SU-DHL-6 (cell line): ENCODE results near the gene VASN.

Source experiments
- CTCF ChIP-seq: fragments of 200-600 bp; sonication (generic); IDR thresholded peaks from one replicate; pipeline ENCODE4 v1.5.1; 2017; ENCODE audit warnings: antibody characterized with exemption, mild to moderate bottlenecking, low read length, moderate library complexity; ENCODE audit not compliant: insufficient read depth, poor library complexity, severe bottlenecking
- EZH2phosphoT487 ChIP-seq: fragments of 200-600 bp; sonication (generic), shearing (Covaris generic); conservative IDR thresholded peaks from 2 replicates; pipeline ENCODE4 v1.6.1; 2018; ENCODE audit warnings: mild to moderate bottlenecking, antibody characterized with exemption, low read length, moderate library complexity, mixed read lengths

GRCh38 chr16:4337540-4338088 lies 34.0 kb upstream of the VASN start:
- TF ChIP-seq EZH2phosphoT487: no peak
- TF ChIP-seq CTCF: no peak
